ENCODE results near the gene RAB4B. TPM values are rescaled to one million over a fixed set of nuclear protein-coding genes. Genes with fewer than 3 reads are reported as not detected.

RAB4B gene
- total RNA-seq, 2 experiments from 2014 or later: 37.1 to 51.3 TPM

DNA sequence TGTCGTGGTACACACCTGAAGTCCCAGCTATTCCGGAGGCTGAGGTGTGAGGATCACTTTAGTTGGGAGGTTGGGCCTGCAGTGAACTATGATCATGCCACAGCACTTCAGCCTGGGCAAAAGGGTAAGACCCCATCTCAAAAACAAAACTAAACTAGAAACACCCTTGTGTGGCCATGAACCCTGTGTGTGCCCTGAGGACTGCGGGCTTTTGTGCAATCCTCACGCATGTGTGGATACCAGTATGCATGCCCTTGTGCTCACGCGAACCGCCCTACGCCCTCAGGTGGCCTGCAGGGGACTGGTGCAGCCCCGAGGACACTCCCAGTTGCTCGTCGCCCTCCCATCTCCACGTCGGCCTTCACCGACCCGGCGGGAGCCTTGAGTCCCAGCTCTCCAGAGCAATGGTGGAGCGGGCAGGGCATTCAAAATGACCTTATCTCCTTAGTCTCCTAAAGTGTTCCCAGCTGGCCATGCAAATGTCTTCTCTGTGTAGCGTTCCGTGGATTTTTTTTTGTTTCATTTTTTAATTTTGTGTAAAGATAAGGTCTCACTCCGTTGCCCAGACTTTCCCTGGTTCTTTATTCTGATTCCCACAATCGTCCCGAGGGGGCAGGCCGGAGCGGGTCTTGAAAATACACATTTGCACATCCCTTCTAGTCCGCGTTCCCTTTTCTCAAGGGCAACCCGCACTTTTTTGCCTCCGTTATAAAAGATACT is 20.1 kb downstream of the RAB4B start:
- H3K36me3 ChIP-seq (ENCODE audit: insufficient read depth, low read length): peaks cover 27% of the 10 kb centered on the region; the same call in 1 of the 2 replicates
- peaks cover 53% of the 10 kb centered on the region for H3K4me1 ChIP-seq (ENCODE audit: insufficient read depth, low read length, poor library complexity, severe bottlenecking)
- H3K79me2 ChIP-seq (ENCODE audit: insufficient read depth, low read depth, low read length): peaks cover 38% of the 10 kb centered on the region
- TF ChIP-seq, protein P1, sequence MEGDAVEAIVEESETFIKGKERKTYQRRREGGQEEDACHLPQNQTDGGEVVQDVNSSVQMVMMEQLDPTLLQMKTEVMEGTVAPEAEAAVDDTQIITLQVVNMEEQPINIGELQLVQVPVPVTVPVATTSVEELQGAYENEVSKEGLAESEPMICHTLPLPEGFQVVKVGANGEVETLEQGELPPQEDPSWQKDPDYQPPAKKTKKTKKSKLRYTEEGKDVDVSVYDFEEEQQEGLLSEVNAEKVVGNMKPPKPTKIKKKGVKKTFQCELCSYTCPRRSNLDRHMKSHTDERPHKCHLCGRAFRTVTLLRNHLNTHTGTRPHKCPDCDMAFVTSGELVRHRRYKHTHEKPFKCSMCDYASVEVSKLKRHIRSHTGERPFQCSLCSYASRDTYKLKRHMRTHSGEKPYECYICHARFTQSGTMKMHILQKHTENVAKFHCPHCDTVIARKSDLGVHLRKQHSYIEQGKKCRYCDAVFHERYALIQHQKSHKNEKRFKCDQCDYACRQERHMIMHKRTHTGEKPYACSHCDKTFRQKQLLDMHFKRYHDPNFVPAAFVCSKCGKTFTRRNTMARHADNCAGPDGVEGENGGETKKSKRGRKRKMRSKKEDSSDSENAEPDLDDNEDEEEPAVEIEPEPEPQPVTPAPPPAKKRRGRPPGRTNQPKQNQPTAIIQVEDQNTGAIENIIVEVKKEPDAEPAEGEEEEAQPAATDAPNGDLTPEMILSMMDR (conservative IDR thresholded peaks at IDR 0.05; ENCODE audit: low read length): peak; percentile 63
- no peak for TF ChIP-seq EZH2phosphoT487 (IDR thresholded peaks at IDR 0.05; ENCODE audit: borderline replicate concordance, low read depth, low read length)
- peak overlapping the region; percentile 53; the same call in 1 of the 2 replicates for H2AFZ ChIP-seq (ENCODE audit: low read length)
- ChIA-PET POLR2A (interaction anchor here (0.7 to 1.9 kb wide), 3 partner anchors 20 to 45 kb away, joined by 3 to 14 read pairs (median 3); partner anchors contain the start of gene RAB4B), CTCF (ENCODE audit: unreplicated experiment) (no interaction called here)
- BruUV-seq (replicated peaks): no TSS peak
- H3K9me2 ChIP-seq (ENCODE audit: insufficient read depth, low read length): no peaks in the 10 kb centered on the region
- H3K27ac ChIP-seq (ENCODE audit: low read depth, low read length, poor library complexity, severe bottlenecking): peak overlapping the region; percentile 57
- DNase-seq (ENCODE audit: low spot score): peak; percentile 65
- H3K4me2 ChIP-seq (ENCODE audit: low read length): peak overlapping the region; percentile 72
- H3K4me3 ChIP-seq (ENCODE audit: low read depth, low read length, poor library complexity, severe bottlenecking): peak overlapping the region; percentile 62
- intact Hi-C loops (cut with micrococcal nuclease; ENCODE audit: unreplicated experiment): loop anchor here (2.0 to 5.0 kb wide), 3 partner anchors 47 to 464 kb away; partner anchors contain the start of genes ACTMAP, COQ8B, HNRNPUL1 and ITPKC
- H3K9me3 ChIP-seq (ENCODE audit: low read length): no peaks in the 10 kb centered on the region
- peaks cover 9% of the 10 kb centered on the region; the same call in 1 of the 2 replicates for H4K20me1 ChIP-seq (ENCODE audit: insufficient read depth, low read length)

DNA sequence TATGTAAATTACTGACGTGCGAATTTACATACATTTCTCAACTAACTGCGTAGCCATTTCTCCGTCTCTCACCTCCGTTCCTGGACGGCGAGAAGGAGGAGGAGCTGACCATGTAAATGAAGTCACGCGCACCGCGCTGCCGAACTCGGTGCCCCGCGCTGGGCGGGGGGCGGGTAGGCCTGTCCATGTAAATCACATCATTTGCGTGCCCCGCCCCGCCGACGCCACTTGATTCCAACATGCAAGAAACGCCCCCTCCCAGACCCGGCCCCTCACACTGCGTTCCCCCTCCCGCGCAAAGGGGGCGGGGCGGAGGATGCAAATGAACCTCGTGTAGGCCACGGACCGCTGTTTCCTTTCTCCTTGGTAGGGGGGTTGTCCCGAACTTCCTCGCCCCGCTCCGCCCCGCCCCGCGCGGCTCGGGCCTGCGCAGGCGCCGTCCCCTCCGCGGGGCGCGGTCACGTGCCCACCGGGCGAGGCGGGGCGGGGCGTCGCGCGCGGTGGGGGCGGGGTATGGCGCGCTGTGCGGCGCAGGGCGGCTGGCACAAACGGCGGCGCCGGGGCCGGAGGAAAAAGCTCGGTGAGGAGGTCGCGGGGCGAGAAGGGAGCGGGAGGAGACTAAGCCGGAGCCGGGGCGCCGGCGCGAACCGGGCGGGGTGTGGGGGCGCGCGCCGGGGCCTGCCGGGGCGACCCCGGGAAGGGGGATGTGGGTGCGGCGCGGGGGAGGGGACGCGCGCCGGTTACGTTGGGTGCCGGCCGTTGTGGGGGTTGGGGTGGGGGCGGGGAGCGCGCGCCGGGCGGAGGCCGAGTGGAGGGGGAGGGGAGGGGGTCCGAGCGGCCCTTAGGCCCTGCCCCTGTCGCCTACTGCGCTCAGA is 20.9 kb downstream of the RAB4B start, which contains the start of gene EGLN2:
TSS of gene EGLN2 (plus strand) at position 509 of the 875 bp plus-strand sequence. CDS start 1,382 bp downstream, outside the sequence.
- H3K36me3 ChIP-seq (ENCODE audit: insufficient read depth, low read length): peaks cover 35% of the 10 kb centered on the region; the same call in 1 of the 2 replicates
- ChIA-PET POLR2A (interaction anchor here (0.6 to 1.9 kb wide), 4 partner anchors 12 to 46 kb away, joined by 3 to 14 read pairs (median 3); partner anchors contain the start of gene RAB4B), CTCF (ENCODE audit: unreplicated experiment) (interaction anchor here (0.6 kb wide), 1 partner anchor 21 kb away, joined by 3 read pairs; the partner anchor contains the start of gene RAB4B)
- H3K27ac ChIP-seq (ENCODE audit: low read depth, low read length, poor library complexity, severe bottlenecking): peak within 1 kb of the TSS; percentile 65
- no peak for TF ChIP-seq EZH2phosphoT487 (IDR thresholded peaks at IDR 0.05; ENCODE audit: borderline replicate concordance, low read depth, low read length)
- TF ChIP-seq, protein P1 (conservative IDR thresholded peaks at IDR 0.05; ENCODE audit: low read length): no peak
- DNase-seq (ENCODE audit: low spot score): peak; percentile 100
- BruUV-seq (replicated peaks): no TSS peak
- H4K20me1 ChIP-seq (ENCODE audit: insufficient read depth, low read length): peaks cover 14% of the 10 kb centered on the region; the same call in 1 of the 2 replicates
- H3K4me2 ChIP-seq (ENCODE audit: low read length): peak within 1 kb of the TSS; percentile 97
- intact Hi-C loops (cut with micrococcal nuclease; ENCODE audit: unreplicated experiment): loop anchor here (1.0 to 5.0 kb wide), 4 partner anchors 22 to 463 kb away; partner anchors contain the start of genes ACTMAP, COQ8B, HNRNPUL1 and ITPKC
- H3K9me3 ChIP-seq (ENCODE audit: low read length): no peaks in the 10 kb centered on the region
- peaks cover 58% of the 10 kb centered on the region for H3K4me1 ChIP-seq (ENCODE audit: insufficient read depth, low read length, poor library complexity, severe bottlenecking)
- H3K79me2 ChIP-seq (ENCODE audit: insufficient read depth, low read depth, low read length): peaks cover 45% of the 10 kb centered on the region
- H3K9me2 ChIP-seq (ENCODE audit: insufficient read depth, low read length): no peaks in the 10 kb centered on the region
- peak within 1 kb of the TSS; percentile 99 for H3K4me3 ChIP-seq (ENCODE audit: low read depth, low read length, poor library complexity, severe bottlenecking)
- peak within 1 kb of the TSS; percentile 53; the same call in 1 of the 2 replicates for H2AFZ ChIP-seq (ENCODE audit: low read length)

Measured in OCI-LY7 (cell line).